COR-L47 (cell line): ENCODE measurements around the gene SORCS1.

Experiments used
- DNase-seq: peaks from one replicate; lab custom pipeline; 2025; lab: John Stamatoyannopoulos, UW

Gene SORCS1

GRCh38 chr10:107163881-107164861, at the start of gene SORCS1:
TSS of gene SORCS1 (minus strand) at chr10:107164706.
- DNase-seq: no peak

- DNase-seq: no peak
Measured at GRCh38 chr10:107214261-107214660, 49.8 kb upstream of the SORCS1 start.

GRCh38 chr10:107213861-107214260, 49.4 kb upstream of the SORCS1 start:
- DNase-seq: no peak

GRCh38 chr10:107206833-107207232, 42.3 kb upstream of the SORCS1 start:
- no peak for DNase-seq

GRCh38 chr10:107169516-107169915, 5.0 kb upstream of the SORCS1 start:
- no peak for DNase-seq

GRCh38 chr10:107168738-107169137, 4.2 kb upstream of the SORCS1 start:
- no peak for DNase-seq

GRCh38 chr10:107166403-107166802, 1.9 kb upstream of the SORCS1 start:
- no peak for DNase-seq

GRCh38 chr10:107164992-107165391, 486 bp upstream of the SORCS1 start:
- DNase-seq: no peak

- DNase-seq: no peak
Measured at GRCh38 chr10:107163076-107163855, 1.2 kb downstream of the SORCS1 start.

GRCh38 chr10:107160866-107161265, 3.6 kb downstream of the SORCS1 start:
- DNase-seq: no peak

GRCh38 chr10:107159871-107160270, 4.6 kb downstream of the SORCS1 start:
- no peak for DNase-seq

- DNase-seq: no peak
Measured at GRCh38 chr10:107157071-107157470, 7.4 kb downstream of the SORCS1 start.

- DNase-seq: no peak
Measured at GRCh38 chr10:107152087-107152486, 12.4 kb downstream of the SORCS1 start.

GRCh38 chr10:107148906-107149305, 15.6 kb downstream of the SORCS1 start:
- no peak for DNase-seq

- DNase-seq: no peak
Measured at GRCh38 chr10:107144490-107144889, 20.0 kb downstream of the SORCS1 start.

GRCh38 chr10:107141524-107142061, 22.9 kb downstream of the SORCS1 start:
- DNase-seq: no peak

GRCh38 chr10:107139237-107139636, 25.3 kb downstream of the SORCS1 start:
- no peak for DNase-seq

GRCh38 chr10:107133656-107134055, 30.9 kb downstream of the SORCS1 start:
- no peak for DNase-seq

- DNase-seq: no peak
Measured at GRCh38 chr10:107129000-107129399, 35.5 kb downstream of the SORCS1 start.

- DNase-seq: no peak
Measured at GRCh38 chr10:107126512-107127065, 37.9 kb downstream of the SORCS1 start.

- no peak for DNase-seq
Measured at GRCh38 chr10:107122703-107123102, 41.8 kb downstream of the SORCS1 start.

- DNase-seq: no peak
Measured at GRCh38 chr10:107118866-107119265, 45.6 kb downstream of the SORCS1 start.
